C4-2B (cell line): ENCODE results near the gene HAPLN3.

Experiments
- CTCF ChIP-seq: fragments of 450-650 bp; conservative IDR thresholded peaks from 2 replicates; pipeline ENCODE4 v1.5.1; 2017; ENCODE audit warnings: mild to moderate bottlenecking
- ZFX ChIP-seq: fragments of 450-650 bp; IDR thresholded peaks from 2 replicates; pipeline ENCODE4 v1.6.1; 2017

- no peak for TF ChIP-seq CTCF
- TF ChIP-seq ZFX = no peak
Measured at GRCh38 chr15:88894819-88895767, at the start of gene HAPLN3.
